Naive B cell (primary cell): Measurements from ENCODE around the gene CHST8. TPM values are rescaled to one million over a fixed set of nuclear protein-coding genes. Genes with fewer than 3 reads are reported as not detected.

Experiments
- ATAC-seq, 2 donors: fragments of 150-1000 bp; cut with Tn5 transposase; 2 replicates each; pipeline ENCODE4 v1.10.0; 2021; ENCODE audit warnings: low read depth in 2 of 2, mild to moderate bottlenecking in 2 of 2, moderate library complexity in 2 of 2
- DNase-seq: peaks from one replicate; pipeline ENCODE4 v3.0.0; 2022
- H3K27ac Mint-ChIP-seq, 6 donors: one replicate each; pipeline ENCODE4 v1.8.0; 2020 to 2022; ENCODE audit warnings: mild to moderate bottlenecking in 6 of 6, mixed read lengths in 6 of 6, moderate library complexity in 5 of 6, inconsistent platforms in 2 of 6
- H3K27me3 Mint-ChIP-seq, 3 donors: one replicate each; pipeline ENCODE4 v1.8.0; 2021 to 2022; ENCODE audit warnings: mixed read lengths in 3 of 3, mild to moderate bottlenecking in 1 of 3
- H3K36me3 Mint-ChIP-seq, 2 donors: one replicate each; pipeline ENCODE4 v1.8.0; 2020 to 2022; ENCODE audit warnings: mixed read lengths in 2 of 2, inconsistent platforms in 1 of 2, mild to moderate bottlenecking in 1 of 2
- H3K4me1 Mint-ChIP-seq, 3 donors: one replicate each; pipeline ENCODE4 v1.8.0; 2020 to 2022; ENCODE audit warnings: mixed read lengths in 3 of 3, inconsistent platforms in 1 of 3, mild to moderate bottlenecking in 1 of 3, moderate library complexity in 1 of 3
- H3K4me3 Mint-ChIP-seq, 8 donors: one replicate each; pipeline ENCODE4 v1.8.0; 2020 to 2022; ENCODE audit warnings: mild to moderate bottlenecking in 8 of 8, mixed read lengths in 8 of 8, moderate library complexity in 8 of 8, inconsistent platforms in 2 of 8
- H3K9me3 Mint-ChIP-seq, 7 donors: one replicate each; pipeline ENCODE4 v1.8.0; 2020 to 2022; ENCODE audit warnings: mixed read lengths in 7 of 7, mild to moderate bottlenecking in 5 of 7, inconsistent platforms in 2 of 7, moderate library complexity in 1 of 7
- polyA plus RNA-seq, 6 donors: library from polyadenylated mRNA; unstranded; fragments of 300-500 nt; fragmentation: Illumina TruSeq; gene quantifications; one replicate each; pipeline ENCODE4 v1.2.3, GENCODE V29; 2021; ENCODE audit warnings: low read depth in 6 of 6

Gene CHST8
- polyA plus RNA-seq, 6 donors from 2014 or later = 0.17 to 0.55 TPM; not detected in 4

DNA sequence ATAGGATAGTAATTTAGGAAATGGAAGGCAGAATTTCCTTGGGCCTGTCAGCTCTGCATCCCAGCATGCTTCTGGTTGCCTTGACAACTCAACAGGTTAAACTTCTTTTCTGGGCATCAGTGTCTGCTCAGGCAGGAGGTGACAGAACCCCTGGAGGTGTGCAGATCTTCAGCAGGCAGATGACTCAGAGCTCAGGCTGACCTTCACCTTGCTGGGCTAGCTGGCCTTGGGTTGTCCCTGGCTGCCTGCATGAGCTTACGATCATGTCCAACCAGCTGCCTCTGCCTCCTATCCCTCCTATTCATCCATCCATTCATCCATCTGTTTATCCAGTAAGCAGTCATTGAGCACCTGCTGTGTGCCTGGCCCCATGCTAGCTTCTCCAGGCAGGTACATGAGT is 93.7 kb downstream of the CHST8 start:
- H3K4me1 Mint-ChIP-seq = no peaks in the 10 kb centered on the region
- H3K4me3 Mint-ChIP-seq = no peak overlapping the region
- peaks cover 9 to 11% of the 10 kb centered on the region in 2 donors for H3K36me3 Mint-ChIP-seq
- peaks cover 4 to 25% (median 20%) of the 10 kb centered on the region in 3 donors for H3K27me3 Mint-ChIP-seq
- no peak for DNase-seq
- H3K9me3 Mint-ChIP-seq = peaks cover 10 to 37% (median 22%) of the 10 kb centered on the region in 7 donors
- no peak overlapping the region for H3K27ac Mint-ChIP-seq
- no peak for ATAC-seq

DNA sequence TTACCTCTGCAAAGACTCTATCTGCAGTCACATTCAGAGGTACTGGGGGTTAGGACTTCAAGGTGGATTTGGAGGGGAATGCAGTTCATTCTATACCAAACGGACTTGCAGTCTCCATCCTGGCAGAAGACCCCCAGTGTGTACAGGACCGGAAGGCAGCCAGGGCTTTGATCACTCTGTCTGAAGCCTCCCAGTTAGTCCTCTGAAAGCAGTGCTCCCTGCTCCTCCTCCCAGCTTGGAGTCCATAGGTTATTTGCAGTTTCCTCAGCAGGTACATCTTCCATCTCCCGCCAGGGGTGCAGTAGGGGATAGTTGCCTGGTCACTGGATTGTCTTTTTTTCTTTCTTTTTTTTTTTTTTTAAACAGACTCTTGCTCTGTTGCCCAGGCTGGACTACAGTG is 96.1 kb downstream of the CHST8 start:
- Mint-ChIP-seq H3K36me3 (peaks cover 7 to 11% of the 10 kb centered on the region in 2 donors), H3K27me3 (peaks cover 15 to 39% (median 28%) of the 10 kb centered on the region in 3 donors), H3K27ac (no peak overlapping the region), H3K4me1 (no peaks in the 10 kb centered on the region), H3K4me3 (no peak overlapping the region), H3K9me3 (peaks cover 11 to 29% (median 21%) of the 10 kb centered on the region in 7 donors)
- no peak for ATAC-seq
- no peak for DNase-seq

DNA sequence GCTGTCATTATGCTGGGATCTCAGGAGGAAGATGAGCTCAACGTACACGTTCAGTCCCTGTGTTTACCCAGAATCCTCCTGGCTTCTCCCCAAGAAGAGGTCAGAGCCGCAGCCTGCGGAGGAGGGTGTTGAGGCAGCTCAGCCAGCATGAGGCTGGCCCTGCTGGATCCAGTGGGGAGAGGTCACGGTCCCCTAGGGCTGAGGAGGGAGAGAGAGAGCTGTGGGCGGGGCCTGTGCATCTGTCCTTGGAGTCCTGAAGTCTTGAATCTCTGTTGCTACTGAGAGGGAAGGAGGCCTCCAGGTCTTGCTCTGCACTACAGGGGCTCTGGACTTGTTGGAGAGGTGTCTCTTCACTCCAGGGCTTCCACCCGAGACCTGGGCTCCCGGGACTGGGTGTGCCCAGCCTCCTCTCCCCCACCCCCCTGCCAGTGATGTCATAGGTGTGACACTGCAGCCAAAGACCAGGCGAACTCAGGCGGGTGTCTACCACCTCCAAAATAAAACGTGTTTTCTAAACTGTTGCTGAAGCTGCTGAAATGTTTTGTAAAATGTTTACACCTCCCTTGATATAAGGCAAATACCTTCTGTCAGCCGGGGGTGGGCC is 97.0 kb downstream of the CHST8 start:
- no peak for DNase-seq
- H3K27ac Mint-ChIP-seq = no peak overlapping the region
- no peak overlapping the region for H3K4me3 Mint-ChIP-seq
- peaks cover 11 to 29% (median 21%) of the 10 kb centered on the region in 7 donors for H3K9me3 Mint-ChIP-seq
- no peak for ATAC-seq
- H3K36me3 Mint-ChIP-seq = peaks cover 7 to 11% of the 10 kb centered on the region in 2 donors
- peaks cover 18 to 36% (median 26%) of the 10 kb centered on the region in 3 donors for H3K27me3 Mint-ChIP-seq
- H3K4me1 Mint-ChIP-seq = no peaks in the 10 kb centered on the region

DNA sequence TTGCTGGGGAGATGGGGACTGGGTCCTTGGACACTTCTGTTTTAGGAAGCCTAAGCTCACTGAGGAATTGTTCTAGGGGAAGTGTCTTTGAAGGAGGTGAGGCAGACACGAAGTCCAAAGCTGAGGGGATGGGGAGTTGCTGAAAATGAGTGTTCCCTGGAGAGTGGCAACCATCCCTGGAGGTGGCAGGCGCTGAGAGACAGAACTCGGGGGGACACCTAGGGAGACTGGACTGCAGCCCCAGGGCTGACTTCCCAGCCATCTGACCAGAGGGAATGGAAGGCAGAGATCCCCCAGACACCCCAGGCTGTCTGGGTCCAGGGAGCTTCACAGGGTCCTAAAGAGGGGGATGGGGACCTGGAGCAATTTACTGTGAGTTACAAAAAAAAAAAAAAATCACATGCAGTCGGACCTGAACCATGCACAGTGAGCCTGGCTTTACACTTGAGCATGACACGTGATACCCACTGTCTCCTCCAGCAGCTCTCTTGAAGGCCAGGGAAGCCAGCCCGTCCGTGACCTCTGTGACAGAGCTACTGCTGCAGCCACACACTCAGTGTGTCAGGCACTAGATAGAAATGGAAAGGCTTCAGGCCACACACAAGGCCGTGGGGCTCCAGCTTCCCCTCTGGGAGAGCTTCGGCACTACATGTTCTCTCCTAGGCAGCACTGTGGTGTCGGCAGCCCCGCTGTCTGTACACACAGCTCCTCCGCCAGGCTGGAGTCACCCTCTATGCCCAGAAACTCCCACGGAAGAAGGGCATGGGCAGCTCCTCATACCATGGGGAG is 97.8 kb downstream of the CHST8 start:
- DNase-seq (no peak), ATAC-seq (no peak)
- Mint-ChIP-seq H3K4me3 (peak overlapping the region in 1 of 8 donors; percentile 64), H3K9me3 (peaks cover 9 to 22% (median 17%) of the 10 kb centered on the region in 7 donors), H3K36me3 (peaks cover 7 to 10% of the 10 kb centered on the region in 2 donors), H3K4me1 (no peaks in the 10 kb centered on the region), H3K27me3 (peaks cover 18 to 36% (median 26%) of the 10 kb centered on the region in 3 donors), H3K27ac (no peak overlapping the region)

DNA sequence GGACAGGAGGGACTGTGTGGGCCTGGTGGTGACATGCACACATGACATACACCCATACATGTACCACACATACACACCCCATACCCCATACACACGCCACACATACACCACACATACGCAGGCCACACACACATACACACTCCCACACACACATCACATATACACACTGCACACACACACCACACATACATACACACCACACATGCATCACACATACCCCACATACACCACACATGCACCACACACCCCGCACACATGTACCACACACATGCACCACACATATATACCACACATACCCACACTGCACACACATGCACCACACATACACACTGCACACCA is 98.4 kb downstream of the CHST8 start:
- H3K27me3 Mint-ChIP-seq = peaks cover 18 to 36% (median 21%) of the 10 kb centered on the region in 3 donors
- H3K9me3 Mint-ChIP-seq = peaks cover 5 to 16% (median 12%) of the 10 kb centered on the region in 7 donors
- peaks cover 1 to 6% of the 10 kb centered on the region in 2 donors for H3K36me3 Mint-ChIP-seq
- no peak for ATAC-seq
- no peak overlapping the region for H3K4me3 Mint-ChIP-seq
- H3K27ac Mint-ChIP-seq = peak overlapping the region in 1 of 6 donors; percentile 49
- no peaks in the 10 kb centered on the region for H3K4me1 Mint-ChIP-seq
- DNase-seq = no peak

DNA sequence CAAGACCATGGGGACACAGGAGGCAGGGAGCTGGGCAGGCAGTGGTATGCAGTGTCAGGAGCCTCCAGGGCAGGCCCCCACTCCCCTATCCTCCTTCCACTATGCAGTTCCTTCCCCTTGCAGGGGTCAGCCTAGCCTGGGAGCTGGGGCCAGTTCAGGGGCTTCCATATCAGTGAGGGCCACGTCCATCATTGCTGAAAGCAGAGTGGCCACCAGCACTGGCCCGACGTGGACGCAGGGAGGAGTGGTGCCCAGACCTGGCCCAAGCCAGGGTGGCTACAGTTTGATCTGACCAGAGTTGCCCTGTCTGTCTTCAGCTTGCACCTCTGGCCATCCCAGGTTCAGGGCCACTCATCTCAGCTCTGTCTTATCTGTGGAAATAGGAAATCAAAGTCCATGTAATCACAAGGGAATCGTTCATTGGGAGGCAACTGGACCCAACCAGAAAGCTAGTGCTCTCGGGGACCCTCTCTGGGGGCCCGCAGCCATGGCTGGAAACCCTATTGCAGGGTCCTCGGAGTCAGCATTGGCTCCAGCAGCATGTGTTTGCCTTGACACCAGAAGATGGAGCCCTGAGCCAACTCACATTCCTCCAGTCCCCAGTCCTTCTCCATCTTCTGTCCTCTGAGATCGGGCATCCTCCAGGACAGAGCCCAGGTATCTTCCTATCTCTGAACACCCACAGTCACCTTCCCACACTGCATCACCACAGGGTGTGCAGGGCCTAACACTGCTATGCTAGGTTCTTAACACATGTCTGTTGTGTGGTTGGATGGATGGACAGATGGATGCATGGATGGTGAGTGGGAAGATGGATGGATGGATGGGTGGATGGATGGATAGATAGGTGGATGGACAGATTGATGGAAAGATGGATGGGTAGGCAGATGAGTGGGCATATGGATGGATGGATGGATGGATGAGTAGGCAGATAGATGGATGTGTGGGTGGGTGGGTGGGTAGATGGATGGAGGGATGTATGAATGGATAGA is 99.2 kb downstream of the CHST8 start:
- Mint-ChIP-seq H3K27me3 (peaks cover 18 to 36% (median 20%) of the 10 kb centered on the region in 3 donors), H3K36me3 (peaks cover 0 to under 1% of the 10 kb centered on the region in 2 donors), H3K27ac (peak overlapping the region in 1 of 6 donors; percentile 9), H3K4me1 (no peaks in the 10 kb centered on the region), H3K4me3 (no peak overlapping the region), H3K9me3 (peaks cover 0 to 11% (median 7%) of the 10 kb centered on the region in 7 donors)
- ATAC-seq (no peak), DNase-seq (no peak)

DNA sequence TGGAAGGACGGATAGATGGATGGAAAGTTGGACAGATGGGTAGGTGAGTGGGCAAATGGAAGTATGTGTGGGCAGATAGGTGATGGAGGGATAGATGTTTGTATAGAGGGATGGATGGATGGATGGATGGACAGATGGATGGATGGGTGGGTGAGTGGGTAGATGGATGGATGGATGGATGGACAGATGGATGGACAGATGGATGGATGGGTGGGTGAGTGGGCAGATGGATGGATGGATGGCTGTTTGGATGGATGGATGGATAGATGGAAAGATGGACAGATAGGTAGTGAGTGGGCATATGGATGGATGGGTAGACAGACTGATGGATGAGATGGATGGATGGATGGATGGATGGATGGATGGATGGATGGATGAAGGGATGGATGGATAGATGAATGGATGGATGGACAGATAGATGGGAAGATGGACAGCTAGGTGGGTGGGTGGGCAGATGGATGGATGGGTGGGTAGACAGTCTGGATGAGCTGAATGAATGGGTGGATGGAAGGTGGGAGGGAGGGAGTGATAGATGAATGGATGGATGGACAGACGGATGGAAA is 100.1 kb downstream of the CHST8 start:
- Mint-ChIP-seq H3K4me3 (no peak overlapping the region), H3K4me1 (no peaks in the 10 kb centered on the region), H3K27me3 (peaks cover 18 to 39% (median 22%) of the 10 kb centered on the region in 3 donors), H3K27ac (no peak overlapping the region), H3K36me3 (no peaks in the 10 kb centered on the region), H3K9me3 (peaks cover 0 to 11% (median 1%) of the 10 kb centered on the region in 7 donors)
- DNase-seq = no peak
- no peak for ATAC-seq

DNA sequence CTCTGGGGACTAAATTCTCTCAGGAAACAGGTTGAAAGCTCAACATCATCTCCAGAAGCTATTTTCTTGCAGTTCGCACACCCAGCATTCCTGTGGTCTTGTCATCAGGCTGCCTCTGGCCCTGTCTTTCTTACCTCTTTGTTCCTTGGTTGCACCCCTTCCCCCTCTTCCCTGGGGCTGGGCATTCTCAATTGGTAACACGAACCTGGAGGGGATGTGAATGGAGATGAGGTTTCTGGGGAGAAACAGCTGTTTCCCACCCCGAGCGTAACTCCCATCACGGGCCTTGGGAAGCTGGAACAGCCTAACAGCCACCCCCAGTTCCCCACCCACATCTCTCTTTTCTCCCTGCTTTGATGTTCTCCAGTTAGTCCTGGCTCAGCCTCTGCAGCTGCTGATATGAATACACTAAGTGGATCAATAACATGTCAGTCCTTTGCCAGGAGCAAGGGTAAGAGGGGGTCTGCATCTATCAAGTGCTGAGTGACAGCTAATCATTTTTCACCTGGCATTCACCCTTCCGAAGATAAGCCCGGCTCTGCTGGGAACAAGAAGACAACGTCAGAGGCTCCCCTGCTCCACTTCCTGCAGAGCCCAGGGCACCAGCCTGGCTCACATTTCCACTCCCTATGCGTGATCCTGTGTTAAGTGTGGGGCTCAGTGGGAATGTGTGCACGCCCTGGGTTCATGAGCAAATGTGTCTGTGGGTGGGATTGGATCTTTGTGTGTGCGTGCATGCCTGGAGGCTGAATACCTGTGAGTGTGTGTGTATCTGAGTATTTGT is 100.9 kb downstream of the CHST8 start:
- no peak overlapping the region for H3K4me3 Mint-ChIP-seq
- no peak for ATAC-seq
- peaks cover 18 to 44% (median 26%) of the 10 kb centered on the region in 3 donors for H3K27me3 Mint-ChIP-seq
- no peaks in the 10 kb centered on the region for H3K36me3 Mint-ChIP-seq
- H3K27ac Mint-ChIP-seq = no peak overlapping the region
- DNase-seq = no peak
- H3K4me1 Mint-ChIP-seq = no peaks in the 10 kb centered on the region
- peaks cover 0 to 11% (median 0%) of the 10 kb centered on the region in 7 donors for H3K9me3 Mint-ChIP-seq

DNA sequence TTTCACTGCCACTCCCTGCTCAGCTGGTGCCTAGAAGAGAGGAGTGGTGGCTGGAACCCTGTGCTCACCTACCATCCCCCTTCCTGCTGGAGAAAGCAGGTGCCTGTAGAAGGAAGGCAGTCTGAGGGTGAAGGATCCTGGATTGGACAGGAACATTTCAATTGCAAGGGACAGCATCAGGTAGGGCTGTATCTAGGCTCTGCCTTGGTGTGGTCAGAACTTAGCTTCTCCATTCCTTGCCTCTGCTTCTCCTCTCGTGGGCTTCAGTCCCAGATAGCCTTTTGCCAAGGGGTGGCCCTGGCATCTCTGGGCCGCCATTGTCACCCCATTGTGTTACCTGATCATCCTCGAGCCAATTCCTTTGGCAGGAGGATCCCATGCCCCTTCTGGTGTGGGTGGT is 101.8 kb downstream of the CHST8 start:
- H3K4me1 Mint-ChIP-seq = no peaks in the 10 kb centered on the region
- peaks cover 0 to 4% of the 10 kb centered on the region in 2 donors for H3K36me3 Mint-ChIP-seq
- ATAC-seq (no peak), DNase-seq (no peak)
- no peak overlapping the region for H3K4me3 Mint-ChIP-seq
- peaks cover 18 to 50% (median 30%) of the 10 kb centered on the region in 3 donors for H3K27me3 Mint-ChIP-seq
- peaks cover 0 to 11% (median 3%) of the 10 kb centered on the region in 7 donors for H3K9me3 Mint-ChIP-seq
- H3K27ac Mint-ChIP-seq = no peak overlapping the region

DNA sequence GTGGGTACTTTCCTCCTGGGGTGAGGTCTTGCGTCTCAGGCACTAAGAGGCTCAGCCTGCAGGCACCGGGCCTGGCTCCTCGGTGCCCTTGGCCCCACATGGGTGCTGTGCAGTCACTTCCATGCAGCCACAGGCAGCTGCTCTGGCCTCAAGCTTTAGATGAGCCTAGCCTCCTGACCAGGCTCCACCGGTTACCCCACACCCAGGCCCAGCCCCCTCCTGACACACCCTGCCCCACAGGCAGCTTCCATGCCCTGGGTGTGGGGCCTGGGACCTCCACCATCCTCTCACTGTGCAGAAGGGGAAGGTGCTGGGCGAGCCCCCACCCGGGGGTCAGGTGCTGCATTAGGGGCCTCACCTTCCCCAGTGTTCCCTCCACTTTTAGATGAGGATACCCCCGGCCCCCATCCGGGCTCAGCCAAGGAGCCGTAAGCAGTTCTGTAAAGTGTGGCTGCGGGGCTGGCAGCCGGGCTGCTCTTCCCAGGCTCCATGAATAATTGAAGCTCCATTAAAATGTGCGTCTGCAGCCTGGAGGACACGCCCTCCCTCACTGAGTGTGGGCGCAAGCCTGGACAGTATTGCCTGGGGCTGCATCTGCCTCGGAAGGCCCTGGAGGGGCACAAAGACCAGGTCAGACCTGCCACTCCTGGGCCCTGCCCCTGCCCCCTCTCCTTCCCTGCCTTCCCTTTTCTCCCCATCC is 102.4 kb downstream of the CHST8 start:
- peaks cover 0 to 11% (median 3%) of the 10 kb centered on the region in 7 donors for H3K9me3 Mint-ChIP-seq
- no peak overlapping the region for H3K4me3 Mint-ChIP-seq
- ATAC-seq (no peak), DNase-seq (no peak)
- peaks cover 0 to 8% of the 10 kb centered on the region in 2 donors for H3K36me3 Mint-ChIP-seq
- H3K27me3 Mint-ChIP-seq = peaks cover 18 to 53% (median 27%) of the 10 kb centered on the region in 3 donors
- no peaks in the 10 kb centered on the region for H3K4me1 Mint-ChIP-seq
- H3K27ac Mint-ChIP-seq = no peak overlapping the region

DNA sequence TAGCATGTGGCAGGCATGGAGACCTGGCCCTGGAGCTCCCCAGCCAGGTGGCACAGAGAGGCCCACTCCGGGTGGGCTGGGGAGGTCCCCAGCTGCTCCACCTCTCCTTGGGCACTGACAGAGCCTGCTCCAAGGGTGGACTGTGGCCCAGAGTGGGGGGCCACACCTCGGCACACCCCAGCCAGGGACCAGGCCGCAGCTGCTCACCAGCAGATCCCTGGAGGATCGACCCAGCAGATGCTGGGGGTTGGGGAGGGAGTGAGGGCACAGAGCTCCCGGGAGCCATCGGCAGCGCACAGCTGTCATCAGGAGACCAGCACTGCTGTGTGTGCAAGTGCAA is 102.9 kb downstream of the CHST8 start:
- Mint-ChIP-seq H3K4me3 (no peak overlapping the region), H3K36me3 (peaks cover 0 to 8% of the 10 kb centered on the region in 2 donors), H3K4me1 (no peaks in the 10 kb centered on the region), H3K27me3 (peaks cover 18 to 48% (median 27%) of the 10 kb centered on the region in 3 donors), H3K27ac (no peak overlapping the region), H3K9me3 (peaks cover 0 to 16% (median 4%) of the 10 kb centered on the region in 7 donors)
- DNase-seq (no peak), ATAC-seq (no peak)

DNA sequence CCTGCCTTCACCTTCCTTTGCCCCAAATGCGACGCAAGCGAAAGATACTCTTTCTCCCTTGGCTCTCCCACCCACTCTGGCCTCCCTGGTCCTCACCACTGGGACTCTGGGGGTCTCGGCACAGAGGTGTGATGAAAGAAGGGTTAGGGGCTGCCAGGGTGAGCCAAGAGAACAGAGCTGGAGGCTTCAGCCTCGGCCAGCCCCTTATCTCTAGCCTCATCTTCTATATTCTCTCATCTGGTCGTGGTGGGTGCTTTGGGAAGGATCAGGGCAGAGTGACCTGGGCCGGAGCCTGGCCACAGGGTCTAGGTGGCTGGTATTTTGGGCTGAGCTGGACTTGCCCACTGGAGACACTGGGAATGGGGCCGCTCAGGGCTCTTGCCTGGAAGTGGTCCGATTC is 103.8 kb downstream of the CHST8 start:
- peaks cover 0 to 16% (median 4%) of the 10 kb centered on the region in 7 donors for H3K9me3 Mint-ChIP-seq
- DNase-seq (no peak), ATAC-seq (no peak)
- no peak overlapping the region for H3K27ac Mint-ChIP-seq
- H3K4me1 Mint-ChIP-seq = no peaks in the 10 kb centered on the region
- peaks cover 22 to 39% (median 27%) of the 10 kb centered on the region in 3 donors for H3K27me3 Mint-ChIP-seq
- peak overlapping the region in 1 of 8 donors; percentile 74 for H3K4me3 Mint-ChIP-seq
- H3K36me3 Mint-ChIP-seq = peaks cover 0 to 8% of the 10 kb centered on the region in 2 donors
